ENCODE data around the gene DPP10.

DNA sequence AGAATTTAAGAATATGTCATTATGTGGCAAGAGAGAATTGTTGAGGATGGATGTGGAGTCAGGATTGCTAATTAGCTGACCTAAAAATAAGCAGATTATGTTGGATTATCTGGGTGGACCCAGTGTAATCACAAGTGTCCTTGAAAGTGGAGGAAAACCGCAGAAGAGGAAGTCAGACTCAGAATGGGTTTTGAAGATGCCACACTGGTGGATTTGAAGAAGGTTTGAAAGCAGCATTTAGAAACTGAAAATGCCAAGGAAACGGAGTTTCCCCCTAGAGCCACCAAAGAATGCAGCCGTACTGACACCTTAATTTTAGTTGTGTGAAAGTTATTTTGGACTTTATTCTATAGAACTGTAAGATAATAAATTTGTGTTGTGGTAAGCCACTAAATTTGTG is 41.6 kb upstream of the DPP10 start:
- TF ChIP-seq CTCF (IDR thresholded peaks at IDR 0.05) = no peak
- TF ChIP-seq POLR2A (IDR thresholded peaks at IDR 0.05) = no peak

All from body of pancreas (tissue), 4 donors.